ENCODE measurements around the gene CORO2A. TPM values are rescaled to one million over a fixed set of nuclear protein-coding genes. Genes with fewer than 3 reads are reported as not detected.

The CORO2A gene
- total and polyA plus RNA-seq, 10 of the 15 experiments (the other 5 are each of a cell fraction or from before 2014, with no cell fraction given): 1.0 to 5.3 (median 3.5) TPM

GRCh38 chr9:98074115-98074990 is 118.1 kb downstream of the CORO2A start (continued):
- TF ChIP-seq CREM (IDR thresholded peaks at IDR 0.05; ENCODE audit: low read depth) (no peak), ATF3 (IDR thresholded peaks at IDR 0.05; ENCODE audit: borderline replicate concordance, extremely low read depth, low read depth, low read length) (no peak), IKZF1 (conservative IDR thresholded peaks at IDR 0.05) (peak; percentile 71), E2F8 (IDR thresholded peaks at IDR 0.05; ENCODE audit: low read depth, partially characterized antibody) (no peak), YY1 (IDR thresholded peaks at IDR 0.05; ENCODE audit: low read depth, low read length) (peak; percentile 74), BMI1 (IDR thresholded peaks at IDR 0.05; ENCODE audit: borderline replicate concordance) (no peak), POLR2AphosphoS5 (IDR thresholded peaks at IDR 0.05; ENCODE audit: low read length) (0 out of 2 replicates have a peak, but pooled peaks have one; percentile 11), ATF7 (IDR thresholded peaks at IDR 0.05; ENCODE audit: low read depth) (no peak), ZBTB11 (CRISPR knock-in tag; IDR thresholded peaks at IDR 0.05) (no peak)
